Gastrocnemius medialis (tissue), 4 donors: ENCODE results near the gene CMTM7. TPM values are rescaled to one million over a fixed set of nuclear protein-coding genes. Genes with fewer than 3 reads are reported as not detected.
"Not testable (repeated sequence)": the region's sequence is repeated elsewhere in the genome, so short reads cannot be mapped to it uniquely, and the experiment has no call there.

Experiments used
- ATAC-seq, 2 donors: fragments of 150-250 bp; one replicate each; pipeline ENCODE4 v1.9.1; 2016
- DNase-seq, 2 donors: peaks; one replicate each; pipeline ENCODE4 v3.0.0-alpha.2; 2019
- H3K27ac ChIP-seq, 4 donors: fragments of 200-600 bp; sonication (generic); 1 replicate in 1 of 4; 2 replicates in 3 of 4; pipeline ENCODE4 v1.5.1; 2016 to 2018; ENCODE audit warnings: mild to moderate bottlenecking in 2 of 4, moderate library complexity in 1 of 4
- H3K27me3 ChIP-seq, 3 donors: fragments of 200-600 bp; sonication (generic) in 2 of 3; 1 replicate in 1 of 3; 2 replicates in 2 of 3; pipeline versions ENCODE4 v1.5.1 to v1.6.0; 2016 to 2019; ENCODE audit warnings: mild to moderate bottlenecking in 1 of 3, moderate library complexity in 1 of 3
- H3K36me3 ChIP-seq, 2 donors: fragments of 200-600 bp; sonication (generic) in 1 of 2; one replicate each; pipeline ENCODE4 v1.5.1; 2017 to 2018
- H3K4me1 ChIP-seq, 2 donors: fragments of 200-600 bp; sonication (generic) in 1 of 2; one replicate each; pipeline ENCODE4 v1.5.1; 2016 to 2017; ENCODE audit warnings: mild to moderate bottlenecking in 2 of 2
- H3K4me3 ChIP-seq, 4 donors: fragments of 200-600 bp; sonication (generic) in 3 of 4; 1 replicate in 1 of 4; 2 replicates in 3 of 4; pipeline ENCODE4 v1.5.1; 2016 to 2019; ENCODE audit warnings: mild to moderate bottlenecking in 2 of 4
- H3K9me3 ChIP-seq, 3 donors: fragments of 200-600 bp; sonication (generic) in 2 of 3; 1 replicate in 1 of 3; 2 replicates in 2 of 3; pipeline ENCODE4 v1.5.1; 2016 to 2019
- POLR2A ChIP-seq, 2 donors: fragments of 450-650 bp; IDR thresholded peaks; one replicate each; pipeline ENCODE4 v1.6.1; 2017; ENCODE audit warnings: antibody characterized with exemption in 2 of 2, mild to moderate bottlenecking in 2 of 2, moderate library complexity in 2 of 2
- in situ Hi-C, 4 donors: fragments of 200-750 bp; cut with MboI; loops; one replicate each; pipeline versions ENCODE4 v1.15.0 to v1.8.0; 2017; ENCODE audit warnings: low sequenced_read_pairs in 4 of 4
- intact Hi-C: fragments of 100-400 bp; cut with DNase I; formaldehyde crosslinking; loops from one replicate; pipeline ENCODE4 v1.15.1; 2023; ENCODE audit warnings: low total_unique reads
- total RNA-seq, 4 donors: library from RNA; depleted of rRNA; stranded (reverse); fragments of >200 nt; gene quantifications; one replicate each; pipeline versions ENCODE4 v1.1.0 to v1.2.3, GENCODE V29; 2016
- TF ChIP-seq, protein P1 (sequence below), 5 experiments: fragments of 450-650 bp in 3 of 5; fragments of 200-600 bp in 2 of 5; sonication (generic) in 2 of 5; IDR thresholded peaks in 4 of 5; conservative IDR thresholded peaks in 1 of 5; 1 replicate in 4 of 5; 2 replicates in 1 of 5; pipeline ENCODE4 v1.5.1; 2016 to 2019; ENCODE audit warnings: antibody characterized with exemption in 5 of 5, mild to moderate bottlenecking in 3 of 5, moderate library complexity in 3 of 5

The CMTM7 gene
- total RNA-seq, 4 donors from 2014 or later: 1.1 to 3.3 (median 1.7) TPM

DNA sequence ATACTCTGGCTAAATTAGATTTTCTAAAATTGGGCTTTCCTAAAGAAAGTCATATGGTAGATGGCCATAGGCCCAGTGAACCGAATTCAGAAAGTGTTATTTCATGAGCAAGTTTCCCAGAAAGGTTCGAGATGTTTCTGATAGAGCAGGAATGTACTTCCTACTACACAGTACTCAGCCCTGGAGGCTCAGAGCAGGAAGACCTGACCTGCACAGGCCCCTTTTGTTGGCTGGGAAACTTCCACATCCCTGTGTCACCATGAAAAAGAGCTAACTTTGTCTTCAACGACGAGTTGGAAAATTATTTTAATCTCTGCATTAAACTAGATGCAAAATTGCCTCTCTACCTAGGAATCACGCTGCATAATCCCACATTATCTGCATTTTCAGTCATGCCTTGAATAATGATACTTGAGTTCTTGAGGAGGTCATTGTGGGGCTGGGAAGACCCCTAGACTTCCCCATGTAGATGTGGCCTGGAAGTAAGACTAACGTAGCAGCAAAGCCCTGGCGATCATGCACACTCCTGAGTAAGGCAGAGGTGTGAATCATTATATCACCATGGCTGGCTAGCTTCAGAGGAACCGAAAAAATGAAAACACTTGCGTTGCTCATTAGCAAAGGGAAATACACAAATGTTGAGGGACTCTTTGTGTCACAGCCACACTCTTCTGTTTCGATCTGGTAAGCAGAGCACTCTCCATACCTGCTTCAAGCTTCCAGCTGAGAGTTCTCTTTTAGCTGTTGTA lies 47.1 kb downstream of the CMTM7 start:
- no peak overlapping the region for H3K4me3 ChIP-seq
- in situ Hi-C loops: no loop called here
- no peaks in the 10 kb centered on the region for H3K36me3 ChIP-seq
- no peak overlapping the region for H3K27ac ChIP-seq
- DNase-seq (no peak), ATAC-seq (no peak)
- no peaks in the 10 kb centered on the region for H3K9me3 ChIP-seq
- no peaks in the 10 kb centered on the region for H3K27me3 ChIP-seq
- intact Hi-C loops: no loop called here
- peaks cover 0 to 1% of the 10 kb centered on the region in 2 donors for H3K4me1 ChIP-seq
- TF ChIP-seq, protein P1, sequence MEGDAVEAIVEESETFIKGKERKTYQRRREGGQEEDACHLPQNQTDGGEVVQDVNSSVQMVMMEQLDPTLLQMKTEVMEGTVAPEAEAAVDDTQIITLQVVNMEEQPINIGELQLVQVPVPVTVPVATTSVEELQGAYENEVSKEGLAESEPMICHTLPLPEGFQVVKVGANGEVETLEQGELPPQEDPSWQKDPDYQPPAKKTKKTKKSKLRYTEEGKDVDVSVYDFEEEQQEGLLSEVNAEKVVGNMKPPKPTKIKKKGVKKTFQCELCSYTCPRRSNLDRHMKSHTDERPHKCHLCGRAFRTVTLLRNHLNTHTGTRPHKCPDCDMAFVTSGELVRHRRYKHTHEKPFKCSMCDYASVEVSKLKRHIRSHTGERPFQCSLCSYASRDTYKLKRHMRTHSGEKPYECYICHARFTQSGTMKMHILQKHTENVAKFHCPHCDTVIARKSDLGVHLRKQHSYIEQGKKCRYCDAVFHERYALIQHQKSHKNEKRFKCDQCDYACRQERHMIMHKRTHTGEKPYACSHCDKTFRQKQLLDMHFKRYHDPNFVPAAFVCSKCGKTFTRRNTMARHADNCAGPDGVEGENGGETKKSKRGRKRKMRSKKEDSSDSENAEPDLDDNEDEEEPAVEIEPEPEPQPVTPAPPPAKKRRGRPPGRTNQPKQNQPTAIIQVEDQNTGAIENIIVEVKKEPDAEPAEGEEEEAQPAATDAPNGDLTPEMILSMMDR (IDR thresholded peaks at IDR 0.05 in 4 of 5, conservative IDR thresholded peaks at IDR 0.05 in 1 of 5): no peak
- no peak for TF ChIP-seq POLR2A (IDR thresholded peaks at IDR 0.05)

DNA sequence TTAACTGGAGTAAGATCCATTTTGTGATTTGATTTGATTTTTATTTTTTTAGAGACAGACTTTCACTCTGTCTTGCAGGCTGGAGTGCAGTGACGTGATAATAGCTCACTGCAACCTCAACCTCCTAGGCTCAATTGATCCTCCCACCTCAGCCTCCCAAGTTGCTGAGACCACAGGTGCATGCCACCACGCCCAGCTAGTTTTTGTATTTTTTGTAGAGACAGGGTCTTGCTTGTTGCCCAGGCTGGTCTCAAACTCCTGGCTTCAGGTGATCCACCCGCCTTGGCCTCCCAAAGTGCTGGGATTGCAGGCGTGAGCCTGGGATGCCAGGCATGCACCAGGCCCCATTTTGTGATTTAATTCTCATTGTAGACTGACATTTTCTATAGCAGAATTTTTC lies 47.8 kb downstream of the CMTM7 start:
- H3K27ac ChIP-seq, intact Hi-C loops, DNase-seq, in situ Hi-C loops, ATAC-seq, H3K36me3 ChIP-seq, H3K4me3 ChIP-seq, H3K4me1 ChIP-seq, H3K27me3 ChIP-seq, H3K9me3 ChIP-seq: not testable (repeated sequence)

DNA sequence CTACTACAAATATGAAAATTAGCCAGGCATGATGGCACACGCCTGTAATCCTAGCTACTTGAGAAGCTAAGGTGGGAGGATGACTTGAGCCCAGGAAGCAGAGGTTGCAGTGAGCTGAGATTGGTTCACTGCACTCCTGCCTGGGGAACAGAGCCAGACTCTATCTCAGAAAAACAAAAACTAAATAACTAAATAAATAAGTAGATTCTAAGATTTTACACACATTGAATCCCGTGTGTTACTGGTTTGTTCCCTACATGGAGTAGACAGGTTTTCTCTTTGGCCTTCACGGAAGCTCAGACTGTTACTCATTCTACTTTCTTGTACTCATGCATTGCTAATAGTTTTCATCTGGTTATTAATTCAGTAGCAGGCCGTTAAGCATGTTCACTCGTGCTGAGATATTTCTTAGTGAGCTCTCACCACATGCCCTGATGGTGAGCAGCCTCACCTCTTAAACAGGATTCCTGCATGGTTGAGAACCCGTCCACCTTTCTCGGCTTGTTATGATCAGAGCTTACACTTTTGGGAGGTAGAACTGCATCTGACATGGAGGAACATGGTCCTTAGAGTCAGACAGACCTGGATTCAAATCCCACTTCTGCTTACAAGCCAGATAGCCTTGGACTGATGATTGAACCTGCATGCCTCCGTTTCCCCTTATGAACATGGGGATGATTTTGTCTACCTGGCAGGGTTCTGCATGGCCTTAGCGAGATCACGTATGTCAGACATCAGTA lies 49.1 kb downstream of the CMTM7 start:
- TF ChIP-seq POLR2A (IDR thresholded peaks at IDR 0.05): no peak
- TF ChIP-seq, protein P1 (IDR thresholded peaks at IDR 0.05 in 4 of 5, conservative IDR thresholded peaks at IDR 0.05 in 1 of 5): no peak

DNA sequence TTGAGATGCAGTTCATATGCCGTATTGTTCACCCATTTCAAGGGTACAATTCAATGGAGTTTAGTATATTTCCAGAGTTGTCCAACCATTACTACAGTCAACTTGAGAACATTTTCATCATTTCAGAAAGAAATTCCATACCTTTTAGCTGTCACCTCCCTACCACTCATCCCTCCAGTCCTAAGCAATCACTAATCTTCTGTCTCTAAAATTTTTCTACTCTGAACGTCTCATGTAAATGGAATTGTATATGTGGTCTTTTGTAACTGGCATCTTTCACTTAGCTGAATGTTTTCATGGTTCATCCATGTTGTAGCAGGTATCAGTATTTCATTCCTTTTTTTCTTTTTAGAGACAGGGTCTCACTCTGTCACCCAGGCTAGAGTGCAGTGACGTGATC lies 51.1 kb downstream of the CMTM7 start:
- Histone ChIP-seq H3K4me1 (no peaks in the 10 kb centered on the region), H3K9me3 (no peaks in the 10 kb centered on the region), H3K27me3 (no peaks in the 10 kb centered on the region), H3K4me3 (no peak overlapping the region), H3K27ac (no peak overlapping the region), H3K36me3 (no peaks in the 10 kb centered on the region)
- DNase-seq (no peak), ATAC-seq (no peak)
- TF ChIP-seq, protein P1 (IDR thresholded peaks at IDR 0.05 in 4 of 5, conservative IDR thresholded peaks at IDR 0.05 in 1 of 5): no peak
- TF ChIP-seq POLR2A (IDR thresholded peaks at IDR 0.05): no peak
- intact Hi-C loops (no loop called here), in situ Hi-C loops (no loop called here)

More for the DNA sequence above, 49.1 kb downstream of the CMTM7 start:
- Histone ChIP-seq H3K27me3 (no peaks in the 10 kb centered on the region), H3K9me3 (no peaks in the 10 kb centered on the region), H3K36me3 (no peaks in the 10 kb centered on the region), H3K27ac (no peak overlapping the region), H3K4me3 (no peak overlapping the region), H3K4me1 (no peaks in the 10 kb centered on the region)
- ATAC-seq (no peak), DNase-seq (no peak)
- intact Hi-C loops (no loop called here), in situ Hi-C loops (no loop called here)

DNA sequence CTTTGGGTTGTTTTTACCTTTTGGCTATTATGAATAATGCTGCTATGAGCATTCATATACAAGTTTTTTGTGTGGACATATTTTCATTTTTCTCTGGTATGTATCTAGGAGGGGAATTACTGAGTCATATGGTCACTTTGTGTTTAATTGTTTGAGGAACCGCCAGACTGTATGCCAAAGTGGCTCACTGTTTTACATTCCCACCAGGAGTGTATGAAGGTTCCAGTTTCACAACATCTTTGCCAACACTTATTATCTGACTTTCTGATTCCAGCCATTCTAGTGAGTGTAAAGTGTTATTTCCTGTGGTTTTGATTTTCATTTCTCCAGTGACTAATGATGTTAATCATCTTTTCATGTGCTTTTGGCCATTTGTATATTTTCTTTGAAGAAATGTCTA lies 51.8 kb downstream of the CMTM7 start:
- no peak for DNase-seq
- H3K27me3 ChIP-seq: no peaks in the 10 kb centered on the region
- intact Hi-C loops (no loop called here), in situ Hi-C loops (no loop called here)
- H3K4me1 ChIP-seq: no peaks in the 10 kb centered on the region
- no peaks in the 10 kb centered on the region for H3K36me3 ChIP-seq
- no peak overlapping the region for H3K4me3 ChIP-seq
- no peak overlapping the region for H3K27ac ChIP-seq
- no peaks in the 10 kb centered on the region for H3K9me3 ChIP-seq
- TF ChIP-seq, protein P1 (IDR thresholded peaks at IDR 0.05 in 4 of 5, conservative IDR thresholded peaks at IDR 0.05 in 1 of 5): no peak
- TF ChIP-seq POLR2A (IDR thresholded peaks at IDR 0.05): no peak
- no peak for ATAC-seq
